ENCODE results near the gene CCDC159. TPM values are rescaled to one million over a fixed set of nuclear protein-coding genes. Genes with fewer than 3 reads are reported as not detected.

Gene CCDC159
- total and polyA plus RNA-seq, 2 of the 4 experiments (the other 2 are of a cell fraction), result 4.7 to 14.0 TPM

DNA sequence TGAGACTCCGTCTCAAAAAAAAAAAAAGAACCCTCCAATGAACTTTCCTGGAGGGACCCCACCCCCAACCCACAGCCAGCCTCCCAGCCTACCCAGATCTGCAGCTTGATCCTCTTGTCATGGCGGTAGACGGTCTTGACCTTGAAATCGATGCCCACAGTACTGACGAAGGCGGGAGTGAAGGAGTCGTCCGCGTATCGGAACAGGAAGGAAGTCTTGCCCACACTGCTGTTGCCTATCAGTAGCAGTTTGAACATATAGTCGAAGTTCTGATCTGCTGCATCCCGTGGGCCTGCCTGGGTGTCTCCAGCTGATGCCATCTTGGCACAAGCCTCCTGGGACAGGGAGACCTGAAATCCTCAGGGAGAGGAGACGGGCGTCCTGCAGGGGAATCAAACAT, 9.2 kb upstream of the CCDC159 start:
- H2BK20ac ChIP-seq (ENCODE audit: low read depth, low read length), result no peak overlapping the region
- no peak overlapping the region for H2BK15ac ChIP-seq (ENCODE audit: low read depth, low read length)
- no peaks in the 10 kb centered on the region for H3K9me3 ChIP-seq (ENCODE audit: control insufficient read depth, insufficient read depth, low read length)
- H4K8ac ChIP-seq (ENCODE audit: low read depth in 2 of 2, low read length in 2 of 2), result no peak overlapping the region
- in situ Hi-C loops (cut with MboI; ENCODE audit: low sequenced_read_pairs) (no loop called here), intact Hi-C loops (cut with micrococcal nuclease) (no loop called here), dilution Hi-C loops (cut with HindIII; ENCODE audit: low sequenced_read_pairs, unreplicated experiment) (no loop called here)
- no peak overlapping the region for H3K14ac ChIP-seq (replicated peaks; ENCODE audit: low read depth, low read length)
- DNase-seq (no peak), ATAC-seq (ENCODE audit: low read depth) (no peak)
- 95% methylated on average over 13 of the region's 14 CpGs; no CpG with 5 or more reads in 1 of the 2 experiments for WGBS, 2 experiments (ENCODE audit: extremely low coverage in 2 of 2, insufficient read length in 1 of 2)
- no peak overlapping the region for H2BK5ac ChIP-seq (ENCODE audit: low read depth, low read length, poor library complexity, severe bottlenecking)
- TF ChIP-seq, protein P1, sequence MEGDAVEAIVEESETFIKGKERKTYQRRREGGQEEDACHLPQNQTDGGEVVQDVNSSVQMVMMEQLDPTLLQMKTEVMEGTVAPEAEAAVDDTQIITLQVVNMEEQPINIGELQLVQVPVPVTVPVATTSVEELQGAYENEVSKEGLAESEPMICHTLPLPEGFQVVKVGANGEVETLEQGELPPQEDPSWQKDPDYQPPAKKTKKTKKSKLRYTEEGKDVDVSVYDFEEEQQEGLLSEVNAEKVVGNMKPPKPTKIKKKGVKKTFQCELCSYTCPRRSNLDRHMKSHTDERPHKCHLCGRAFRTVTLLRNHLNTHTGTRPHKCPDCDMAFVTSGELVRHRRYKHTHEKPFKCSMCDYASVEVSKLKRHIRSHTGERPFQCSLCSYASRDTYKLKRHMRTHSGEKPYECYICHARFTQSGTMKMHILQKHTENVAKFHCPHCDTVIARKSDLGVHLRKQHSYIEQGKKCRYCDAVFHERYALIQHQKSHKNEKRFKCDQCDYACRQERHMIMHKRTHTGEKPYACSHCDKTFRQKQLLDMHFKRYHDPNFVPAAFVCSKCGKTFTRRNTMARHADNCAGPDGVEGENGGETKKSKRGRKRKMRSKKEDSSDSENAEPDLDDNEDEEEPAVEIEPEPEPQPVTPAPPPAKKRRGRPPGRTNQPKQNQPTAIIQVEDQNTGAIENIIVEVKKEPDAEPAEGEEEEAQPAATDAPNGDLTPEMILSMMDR (conservative IDR thresholded peaks at IDR 0.05; ENCODE audit: low read depth, low read length), result no peak
- TF ChIP-seq, protein P2, sequence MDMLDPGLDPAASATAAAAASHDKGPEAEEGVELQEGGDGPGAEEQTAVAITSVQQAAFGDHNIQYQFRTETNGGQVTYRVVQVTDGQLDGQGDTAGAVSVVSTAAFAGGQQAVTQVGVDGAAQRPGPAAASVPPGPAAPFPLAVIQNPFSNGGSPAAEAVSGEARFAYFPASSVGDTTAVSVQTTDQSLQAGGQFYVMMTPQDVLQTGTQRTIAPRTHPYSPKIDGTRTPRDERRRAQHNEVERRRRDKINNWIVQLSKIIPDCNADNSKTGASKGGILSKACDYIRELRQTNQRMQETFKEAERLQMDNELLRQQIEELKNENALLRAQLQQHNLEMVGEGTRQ (IDR thresholded peaks at IDR 0.05; ENCODE audit: low read depth, low read length), result no peak
- TF ChIP-seq MXI1 (IDR thresholded peaks at IDR 0.05; ENCODE audit: borderline replicate concordance, low read depth, low read length), result no peak
- TF ChIP-seq NFE2L2 (IDR thresholded peaks at IDR 0.05; ENCODE audit: low read depth, low read length), result no peak
- no peak for TF ChIP-seq FOS (IDR thresholded peaks at IDR 0.05; ENCODE audit: low read depth, low read length)
- H3K27me3 ChIP-seq (ENCODE audit: control insufficient read depth, insufficient read depth, low read length), result no peaks in the 10 kb centered on the region
- H3K4me1 ChIP-seq (ENCODE audit: control insufficient read depth, insufficient read depth, low read length), result peaks cover 8% of the 10 kb centered on the region
- H3K36me3 ChIP-seq (ENCODE audit: control insufficient read depth, insufficient read depth, low read length), result peaks cover 24% of the 10 kb centered on the region
- no TSS peak for BruUV-seq (replicated peaks)
- H2AK9ac ChIP-seq (replicated peaks; ENCODE audit: low read depth, low read length, poor library complexity), result peak overlapping the region; percentile 9
- no peak overlapping the region; the same call in 1 of the 2 replicates for H2AK5ac ChIP-seq (ENCODE audit: low read depth, low read length)
- no peak overlapping the region for H4K91ac ChIP-seq (ENCODE audit: insufficient read depth, low read depth, low read length)
- H3K23ac ChIP-seq (ENCODE audit: low read depth, low read length), result no peak overlapping the region
- ChIA-PET CTCF (no interaction called here), POLR2A (ENCODE audit: unreplicated experiment) (no interaction called here)
- H3K4me2 ChIP-seq (ENCODE audit: low read depth, low read length), result no peak overlapping the region
- H2AFZ ChIP-seq (replicated peaks; ENCODE audit: low read length, poor library complexity), result no peak overlapping the region
- H3K4ac ChIP-seq (ENCODE audit: low read depth, low read length), result no peak overlapping the region
- peaks cover 0 to 15% of the 10 kb centered on the region in 2 experiments; a peak in 3 of 4 replicates for H3K79me1 ChIP-seq (ENCODE audit: low read depth in 1 of 2, low read length in 2 of 2)
- no peak overlapping the region for H3K4me3 ChIP-seq (ENCODE audit: insufficient read depth, low read depth, low read length)
- no peak overlapping the region for H2BK120ac ChIP-seq (ENCODE audit: low read depth, low read length)
- H3K9ac ChIP-seq (ENCODE audit: low read depth, low read length), result no peak overlapping the region
- no peak overlapping the region for H3K18ac ChIP-seq (ENCODE audit: low read depth, low read length)
- no peak overlapping the region for H3K27ac ChIP-seq (ENCODE audit: insufficient read depth, low read length)
- no peaks in the 10 kb centered on the region for H4K20me1 ChIP-seq (ENCODE audit: insufficient read depth, low read length)
- H3K9me1 ChIP-seq (ENCODE audit: insufficient read depth, low read length), result peaks cover 8% of the 10 kb centered on the region
- no peak overlapping the region for H4K5ac ChIP-seq (ENCODE audit: low read depth, low read length)
- no peak overlapping the region for H3K56ac ChIP-seq (ENCODE audit: extremely low read depth, insufficient read depth, low read length)

All from IMR-90 (cell line).